Mammary epithelial cell (primary cell): ENCODE results near the gene HARS1.

Experiments
- CTCF ChIP-seq, 2 donors: IDR thresholded peaks in 1 of 2; conservative IDR thresholded peaks in 1 of 2; 2 replicates each; pipeline ENCODE4 v1.5.1; 2011 to 2012; ENCODE audit warnings: inconsistent platforms in 2 of 2, low read length in 2 of 2, mild to moderate bottlenecking in 2 of 2, control low read depth in 1 of 2, low read depth in 1 of 2; ENCODE audit not compliant: insufficient read depth in 1 of 2; ENCODE audit errors: extremely low read depth in 1 of 2
- EZH2 ChIP-seq: IDR thresholded peaks from 2 replicates; pipeline ENCODE4 v1.6.1; 2012; ENCODE audit warnings: low read length, inconsistent platforms, borderline replicate concordance

- TF ChIP-seq EZH2 (no peak), CTCF (conservative IDR thresholded peaks at IDR 0.05 in 1 of 2, IDR thresholded peaks at IDR 0.05 in 1 of 2; ENCODE audit: extremely low read depth in 1 of 2, insufficient read depth in 1 of 2, low read depth in 1 of 2, low read length in 2 of 2) (no peak)
These were observed 53.6 kb downstream of the HARS1 start for GRCh38 chr5:140637371-140638100.
